ENCODE results near the gene HSPA12B. TPM values are rescaled to one million over a fixed set of nuclear protein-coding genes. Genes with fewer than 3 reads are reported as not detected.

The HSPA12B gene
- total and polyA plus RNA-seq, 2 donors (not counting 3 experiments of a cell fraction or from before 2014, with no cell fraction given), result 3.7 to 6.6 TPM

DNA sequence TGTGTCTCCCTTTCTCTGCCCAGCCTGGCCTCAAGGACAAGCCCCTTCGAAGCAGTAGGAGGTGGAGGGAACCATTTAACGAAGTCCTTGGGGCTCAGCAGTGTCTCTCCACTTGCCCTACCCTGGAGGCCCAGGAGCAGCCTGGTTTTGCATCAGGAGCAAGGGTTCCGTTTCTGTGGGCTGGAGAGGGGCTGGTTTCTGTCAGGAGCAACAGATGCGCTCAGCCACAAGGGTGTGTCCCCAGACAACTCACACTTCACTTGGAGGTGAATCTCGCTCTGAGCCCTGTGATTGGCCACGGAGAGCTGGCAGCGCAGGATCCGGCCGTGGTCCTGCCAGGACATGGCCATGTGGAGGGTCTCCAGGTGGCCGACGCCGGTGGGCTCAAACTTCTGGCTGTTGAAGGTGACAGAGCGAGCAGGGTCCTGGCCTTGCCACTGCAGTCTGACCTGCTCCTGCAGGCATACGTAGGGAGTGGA, 27.0 kb upstream of the HSPA12B start:
- Histone ChIP-seq H3K27me3 (ENCODE audit: control insufficient read depth in 2 of 2, insufficient read depth in 2 of 2, low read length in 2 of 2) (no peaks in the 10 kb centered on the region), H3K9me1 (replicated peaks; ENCODE audit: control insufficient read depth, extremely low read depth, insufficient read depth, low read length) (no peaks in the 10 kb centered on the region), H3K36me3 (ENCODE audit: control insufficient read depth in 2 of 2, extremely low read depth in 1 of 2, insufficient read depth in 2 of 2, low read length in 2 of 2) (no peaks in the 10 kb centered on the region), H3K4me3 (replicated peaks in 1 of 3; ENCODE audit: insufficient read depth in 1 of 3, low read depth in 1 of 3, low read length in 3 of 3) (no peak overlapping the region), H3K9me3 (replicated peaks; ENCODE audit: control insufficient read depth, insufficient read depth, low read length) (no peaks in the 10 kb centered on the region), H2AFZ (ENCODE audit: low read depth, low read length) (no peak overlapping the region), H3K79me2 (ENCODE audit: control insufficient read depth, insufficient read depth, low read length) (no peaks in the 10 kb centered on the region), H4K20me1 (replicated peaks; ENCODE audit: control insufficient read depth, extremely low read depth, insufficient read depth, low read length) (no peaks in the 10 kb centered on the region), H3K4me2 (ENCODE audit: insufficient read depth, low read length) (no peak overlapping the region), H3K4me1 (ENCODE audit: control insufficient read depth, extremely low read depth, insufficient read depth, low read length) (no peaks in the 10 kb centered on the region), H3K9ac (replicated peaks; ENCODE audit: extremely low read depth, insufficient read depth, low read length) (no peak overlapping the region), H3K27ac (ENCODE audit: insufficient read depth, low read depth, low read length) (no peak overlapping the region)
- BruUV-seq (replicated peaks), result no TSS peak
- ChIA-PET POLR2A (no interaction called here), CTCF (interaction anchor here (0.8 to 3.7 kb wide), 3 partner anchors 29 to 63 kb away, joined by 3 to 22 read pairs (median 16); partner anchors contain the start of gene ADISSP)
- FAIRE-seq (no peak), DNase-seq (ENCODE audit: low read depth, low spot score) (no peak)
- TF ChIP-seq EZH2 (IDR thresholded peaks at IDR 0.05; ENCODE audit: borderline replicate concordance, low read depth, low read length, severe bottlenecking), result no peak
- TF ChIP-seq, protein P1, sequence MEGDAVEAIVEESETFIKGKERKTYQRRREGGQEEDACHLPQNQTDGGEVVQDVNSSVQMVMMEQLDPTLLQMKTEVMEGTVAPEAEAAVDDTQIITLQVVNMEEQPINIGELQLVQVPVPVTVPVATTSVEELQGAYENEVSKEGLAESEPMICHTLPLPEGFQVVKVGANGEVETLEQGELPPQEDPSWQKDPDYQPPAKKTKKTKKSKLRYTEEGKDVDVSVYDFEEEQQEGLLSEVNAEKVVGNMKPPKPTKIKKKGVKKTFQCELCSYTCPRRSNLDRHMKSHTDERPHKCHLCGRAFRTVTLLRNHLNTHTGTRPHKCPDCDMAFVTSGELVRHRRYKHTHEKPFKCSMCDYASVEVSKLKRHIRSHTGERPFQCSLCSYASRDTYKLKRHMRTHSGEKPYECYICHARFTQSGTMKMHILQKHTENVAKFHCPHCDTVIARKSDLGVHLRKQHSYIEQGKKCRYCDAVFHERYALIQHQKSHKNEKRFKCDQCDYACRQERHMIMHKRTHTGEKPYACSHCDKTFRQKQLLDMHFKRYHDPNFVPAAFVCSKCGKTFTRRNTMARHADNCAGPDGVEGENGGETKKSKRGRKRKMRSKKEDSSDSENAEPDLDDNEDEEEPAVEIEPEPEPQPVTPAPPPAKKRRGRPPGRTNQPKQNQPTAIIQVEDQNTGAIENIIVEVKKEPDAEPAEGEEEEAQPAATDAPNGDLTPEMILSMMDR (IDR thresholded peaks at IDR 0.05; ENCODE audit: extremely low read depth in 1 of 2, insufficient read depth in 1 of 2, low read depth in 1 of 2, low read length in 2 of 2), result no peak
- TF ChIP-seq POLR2A (IDR thresholded peaks at IDR 0.05; ENCODE audit: low read depth, low read length), result no peak
- TF ChIP-seq, protein P2, sequence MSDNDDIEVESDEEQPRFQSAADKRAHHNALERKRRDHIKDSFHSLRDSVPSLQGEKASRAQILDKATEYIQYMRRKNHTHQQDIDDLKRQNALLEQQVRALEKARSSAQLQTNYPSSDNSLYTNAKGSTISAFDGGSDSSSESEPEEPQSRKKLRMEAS (IDR thresholded peaks at IDR 0.05; ENCODE audit: insufficient read depth, insufficient read length), result no peak
- TF ChIP-seq GATA2 (IDR thresholded peaks at IDR 0.05; ENCODE audit: insufficient read depth, insufficient read length, low read depth, low read length), result no peak
- TF ChIP-seq FOS (IDR thresholded peaks at IDR 0.05; ENCODE audit: borderline replicate concordance, insufficient read depth, low read length), result no peak
- no peak for TF ChIP-seq MYC (IDR thresholded peaks at IDR 0.05; ENCODE audit: low read depth, low read length)
- intact Hi-C loops (cut with micrococcal nuclease), result no loop called here
- dilution Hi-C loops (cut with MboI; ENCODE audit: extremely low pct_ligation_motif_present, low sequenced_read_pairs), result no loop called here
